WI38 (cell line): ENCODE measurements around the gene GATA3.

Source experiments
- H3K4me3 ChIP-seq: 2 replicates; pipeline ENCODE4 v1.5.1; 2011; ENCODE audit warnings: low read depth, mild to moderate bottlenecking, control low read depth, low read length
- TF ChIP-seq, protein P1 (sequence below): IDR thresholded peaks from 2 replicates; pipeline ENCODE4 v1.5.1; 2012; ENCODE audit warnings: low read depth, mild to moderate bottlenecking, control low read depth, low read length

GATA3 gene

DNA sequence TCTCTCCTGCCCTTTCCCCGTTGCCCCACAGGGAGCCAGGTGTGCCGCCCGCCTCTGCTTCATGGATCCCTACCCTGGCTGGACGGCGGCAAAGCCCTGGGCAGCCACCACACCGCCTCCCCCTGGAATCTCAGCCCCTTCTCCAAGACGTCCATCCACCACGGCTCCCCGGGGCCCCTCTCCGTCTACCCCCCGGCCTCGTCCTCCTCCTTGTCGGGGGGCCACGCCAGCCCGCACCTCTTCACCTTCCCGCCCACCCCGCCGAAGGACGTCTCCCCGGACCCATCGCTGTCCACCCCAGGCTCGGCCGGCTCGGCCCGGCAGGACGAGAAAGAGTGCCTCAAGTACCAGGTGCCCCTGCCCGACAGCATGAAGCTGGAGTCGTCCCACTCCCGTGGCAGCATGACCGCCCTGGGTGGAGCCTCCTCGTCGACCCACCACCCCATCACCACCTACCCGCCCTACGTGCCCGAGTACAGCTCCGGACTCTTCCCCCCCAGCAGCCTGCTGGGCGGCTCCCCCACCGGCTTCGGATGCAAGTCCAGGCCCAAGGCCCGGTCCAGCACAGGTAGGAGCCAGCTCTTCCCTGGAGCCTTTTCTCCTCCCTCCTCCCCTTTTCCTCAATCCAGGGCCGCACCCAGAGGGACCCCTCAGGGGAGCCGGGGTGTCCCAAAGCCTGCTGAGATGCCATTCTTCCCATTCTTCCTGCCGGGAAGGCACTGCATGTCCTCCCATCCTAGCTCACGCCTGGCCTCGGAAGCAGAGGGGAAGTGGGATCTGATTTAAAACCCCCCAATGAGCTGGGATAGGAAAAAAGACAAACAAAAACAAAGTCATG, 4.0 kb downstream of the GATA3 start:
- TF ChIP-seq, protein P1, sequence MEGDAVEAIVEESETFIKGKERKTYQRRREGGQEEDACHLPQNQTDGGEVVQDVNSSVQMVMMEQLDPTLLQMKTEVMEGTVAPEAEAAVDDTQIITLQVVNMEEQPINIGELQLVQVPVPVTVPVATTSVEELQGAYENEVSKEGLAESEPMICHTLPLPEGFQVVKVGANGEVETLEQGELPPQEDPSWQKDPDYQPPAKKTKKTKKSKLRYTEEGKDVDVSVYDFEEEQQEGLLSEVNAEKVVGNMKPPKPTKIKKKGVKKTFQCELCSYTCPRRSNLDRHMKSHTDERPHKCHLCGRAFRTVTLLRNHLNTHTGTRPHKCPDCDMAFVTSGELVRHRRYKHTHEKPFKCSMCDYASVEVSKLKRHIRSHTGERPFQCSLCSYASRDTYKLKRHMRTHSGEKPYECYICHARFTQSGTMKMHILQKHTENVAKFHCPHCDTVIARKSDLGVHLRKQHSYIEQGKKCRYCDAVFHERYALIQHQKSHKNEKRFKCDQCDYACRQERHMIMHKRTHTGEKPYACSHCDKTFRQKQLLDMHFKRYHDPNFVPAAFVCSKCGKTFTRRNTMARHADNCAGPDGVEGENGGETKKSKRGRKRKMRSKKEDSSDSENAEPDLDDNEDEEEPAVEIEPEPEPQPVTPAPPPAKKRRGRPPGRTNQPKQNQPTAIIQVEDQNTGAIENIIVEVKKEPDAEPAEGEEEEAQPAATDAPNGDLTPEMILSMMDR = no peak
- H3K4me3 ChIP-seq = no peak overlapping the region

DNA sequence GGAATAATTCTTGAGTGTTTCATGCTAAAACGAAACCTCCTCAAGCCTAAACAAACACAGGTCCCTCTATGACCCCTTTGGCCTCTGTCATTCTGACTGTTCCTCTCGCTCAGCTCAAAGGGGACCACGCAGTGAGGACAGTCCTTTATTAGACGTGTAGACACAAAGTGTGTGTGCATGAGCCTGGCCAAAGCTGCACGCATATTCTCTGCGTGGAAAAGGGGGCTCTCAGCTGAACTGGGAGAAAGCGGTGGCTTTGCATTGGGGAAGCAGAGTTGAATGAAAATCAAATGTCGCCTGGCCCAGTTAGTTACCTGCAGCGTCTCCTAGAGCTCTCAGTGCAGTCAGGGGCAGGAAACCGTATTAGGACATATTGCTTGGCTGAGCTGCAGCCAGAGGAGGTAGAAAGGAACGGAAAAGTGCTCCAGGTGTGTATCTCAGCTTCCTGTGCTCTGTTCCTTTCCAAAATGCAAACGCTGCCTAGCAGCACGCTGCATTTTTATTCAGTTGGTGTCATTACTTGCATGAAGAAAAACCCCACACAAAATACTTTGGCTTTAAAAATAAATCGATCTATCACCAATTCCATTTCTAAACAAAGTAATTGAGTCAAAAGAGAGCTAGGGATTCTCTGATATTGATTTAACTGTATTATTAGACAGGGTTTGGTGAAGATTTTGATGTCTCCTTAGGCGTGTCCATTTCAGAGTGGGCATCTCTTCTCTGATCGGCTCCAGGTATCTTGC, 4.9 kb downstream of the GATA3 start:
- TF ChIP-seq, protein P1 = no peak
- H3K4me3 ChIP-seq = peak overlapping the region; percentile 41; the same call in 1 of the 2 replicates

DNA sequence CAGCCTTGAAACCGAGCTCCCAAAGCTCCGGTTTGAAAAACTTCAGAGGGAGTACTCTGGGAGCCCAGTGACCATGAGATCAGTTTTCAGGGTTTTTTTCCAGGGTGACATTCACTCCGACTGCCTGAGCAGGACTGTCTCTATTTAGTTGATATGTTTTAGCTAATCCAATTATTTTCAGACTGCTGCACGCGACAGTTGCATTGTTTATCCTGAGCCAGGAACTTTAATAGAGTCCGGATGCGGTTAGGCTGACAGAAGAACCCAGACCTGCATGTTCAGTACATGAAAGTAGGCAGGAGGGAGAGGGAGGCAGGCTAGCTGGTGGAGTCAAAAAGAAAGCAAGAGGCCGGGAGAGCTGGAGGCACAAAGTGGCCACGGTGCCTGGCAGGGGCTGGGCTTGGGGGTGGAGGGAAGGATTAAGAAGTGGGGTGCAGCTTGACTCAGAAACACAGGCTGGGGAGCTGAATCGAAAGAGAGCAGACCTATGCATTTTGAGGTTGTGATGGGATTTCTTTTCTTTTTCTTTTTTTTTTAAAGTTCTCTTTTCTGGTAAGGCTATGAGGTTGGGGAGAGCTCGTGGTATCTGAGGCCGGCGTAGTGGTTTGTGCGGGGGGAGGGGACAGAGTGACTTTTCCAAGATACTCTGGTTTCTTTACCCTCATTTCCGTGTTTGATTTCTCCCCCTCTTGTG, 5.7 kb downstream of the GATA3 start:
- H3K4me3 ChIP-seq = peak overlapping the region; percentile 41
- TF ChIP-seq, protein P1 = no peak

DNA sequence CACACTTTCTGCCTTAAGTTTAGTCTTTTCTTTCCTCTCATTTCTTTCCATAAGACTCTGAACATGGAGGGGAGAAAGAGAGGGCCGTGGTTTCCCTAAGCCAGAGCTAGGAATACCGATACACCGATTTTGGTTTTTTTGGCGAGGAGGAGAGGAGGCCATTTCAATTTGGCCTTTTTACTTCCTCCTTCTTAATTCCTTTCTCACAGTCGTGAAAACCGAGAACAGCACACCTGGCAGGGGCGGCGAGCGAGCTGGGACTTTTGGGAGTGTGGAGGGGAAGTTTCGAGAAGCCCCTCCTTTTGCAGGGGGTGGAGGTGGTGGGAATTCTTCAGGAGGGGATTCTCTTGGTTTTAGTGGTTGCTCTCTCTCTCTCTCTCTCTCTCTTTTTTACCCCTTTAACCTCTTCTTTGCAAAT, 6.2 kb downstream of the GATA3 start:
- H3K4me3 ChIP-seq = peak overlapping the region; percentile 10; the same call in 1 of the 2 replicates
- TF ChIP-seq, protein P1 = no peak

DNA sequence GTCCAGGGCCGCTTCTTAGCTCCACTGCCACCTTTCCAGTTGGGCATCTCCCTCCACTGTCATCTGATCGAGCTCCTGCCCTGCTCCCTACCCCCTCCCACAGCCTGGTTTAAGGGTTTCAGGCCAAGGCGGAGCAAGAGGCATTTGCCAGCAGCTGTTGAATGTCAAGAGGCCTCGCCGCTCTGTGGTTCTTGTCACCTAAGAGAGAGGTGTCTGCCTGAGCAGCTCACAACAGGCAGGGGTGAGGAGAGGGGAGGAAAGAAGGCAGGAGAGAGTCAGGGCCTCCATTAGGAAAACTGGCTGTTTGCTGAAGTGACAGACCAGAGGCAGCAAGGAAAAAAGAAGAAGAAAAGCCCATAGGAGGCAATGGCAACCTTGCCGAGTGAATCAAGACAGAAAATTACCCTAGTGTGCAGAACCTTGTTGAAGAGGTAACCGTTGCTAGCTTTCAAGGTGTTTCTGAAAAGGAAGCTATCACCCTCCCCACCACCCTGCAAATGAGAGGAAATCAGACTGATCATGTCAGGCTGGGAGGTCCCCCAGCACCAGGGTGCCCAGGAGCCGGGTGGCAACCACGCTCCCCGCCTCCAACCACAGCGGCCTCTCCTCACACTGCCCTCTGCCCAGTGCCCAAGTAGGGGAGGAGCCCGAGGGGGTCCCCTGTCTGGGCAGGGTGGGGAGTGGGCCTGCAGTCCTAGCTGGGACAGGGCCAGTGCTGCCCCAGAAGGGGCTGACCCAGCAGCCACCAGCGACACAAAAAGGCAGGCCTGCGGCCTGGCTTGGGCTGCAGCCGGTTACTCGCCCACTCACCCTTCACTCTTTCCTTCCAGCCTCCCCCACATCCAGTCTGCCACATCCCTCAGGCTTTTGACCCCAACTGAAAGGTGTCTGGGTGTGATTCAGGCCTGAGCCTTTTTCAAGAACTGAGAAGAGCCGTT, 7.1 kb downstream of the GATA3 start:
- no peak overlapping the region for H3K4me3 ChIP-seq

More for the DNA sequence above, 7.1 kb downstream of the GATA3 start:
- TF ChIP-seq, protein P1 = no peak
